Activated CD8-positive, alpha-beta T cell treated with anti-CD3 and anti-CD28 coated beads for 36 hours (primary cell): ENCODE results near the gene CPNE6. TPM values are rescaled to one million over a fixed set of nuclear protein-coding genes. Genes with fewer than 3 reads are reported as not detected.

ENCODE experiments used
- ATAC-seq: fragments of 200-7000 bp; cut with Tn5 transposase; one replicate; pipeline ENCODE4 v1.10.0; 2021; ENCODE audit warnings: mild to moderate bottlenecking, moderate library complexity
- CTCF ChIA-PET: fragments of 350-600 bp; sonication (Branson Sonifier 250); formaldehyde crosslinking; loops from one replicate; lab custom pipeline; 2021; ENCODE audit warnings: antibody characterized with exemption; lab: Charles Lee
- POLR2A ChIA-PET: fragments of 350-600 bp; sonication (Branson Sonifier 250); formaldehyde crosslinking; loops from one replicate; lab custom pipeline; 2021; ENCODE audit warnings: antibody characterized with exemption; lab: Charles Lee
- DNase-seq: peaks from one replicate; pipeline ENCODE4 v3.0.0-alpha.2; 2020
- H3K27ac Mint-ChIP-seq: one replicate; pipeline ENCODE4 v1.8.0; 2021; ENCODE audit warnings: mild to moderate bottlenecking, mixed read lengths
- H3K27me3 Mint-ChIP-seq: one replicate; pipeline ENCODE4 v1.8.0; 2021; ENCODE audit warnings: mixed read lengths
- H3K36me3 Mint-ChIP-seq: one replicate; pipeline ENCODE4 v1.8.0; 2021; ENCODE audit warnings: low read depth, mixed read lengths
- H3K4me1 Mint-ChIP-seq: one replicate; pipeline ENCODE4 v1.8.0; 2021; ENCODE audit warnings: low read depth, mixed read lengths
- H3K4me3 Mint-ChIP-seq: one replicate; pipeline ENCODE4 v1.8.0; 2021; ENCODE audit warnings: mild to moderate bottlenecking, moderate library complexity, mixed read lengths
- H3K9me3 Mint-ChIP-seq: one replicate; pipeline ENCODE4 v1.8.0; 2021; ENCODE audit warnings: mixed read lengths
- intact Hi-C: fragments of 100-400 bp; cut with micrococcal nuclease; formaldehyde crosslinking; loops from one replicate; pipeline ENCODE4 v1.10.0; 2022
- total RNA-seq, 2 experiments: library from RNA; stranded (reverse); gene quantifications; one replicate each; pipeline ENCODE4 v1.2.3, GENCODE V29; 2021
- TF ChIP-seq, protein P1 (sequence below): fragments of 200-600 bp; IDR thresholded peaks from one replicate; pipeline ENCODE4 v1.8.0; 2022; ENCODE audit warnings: antibody characterized with exemption, mild to moderate bottlenecking

The CPNE6 gene
- total RNA-seq, 2 experiments from 2014 or later = not detected

DNA sequence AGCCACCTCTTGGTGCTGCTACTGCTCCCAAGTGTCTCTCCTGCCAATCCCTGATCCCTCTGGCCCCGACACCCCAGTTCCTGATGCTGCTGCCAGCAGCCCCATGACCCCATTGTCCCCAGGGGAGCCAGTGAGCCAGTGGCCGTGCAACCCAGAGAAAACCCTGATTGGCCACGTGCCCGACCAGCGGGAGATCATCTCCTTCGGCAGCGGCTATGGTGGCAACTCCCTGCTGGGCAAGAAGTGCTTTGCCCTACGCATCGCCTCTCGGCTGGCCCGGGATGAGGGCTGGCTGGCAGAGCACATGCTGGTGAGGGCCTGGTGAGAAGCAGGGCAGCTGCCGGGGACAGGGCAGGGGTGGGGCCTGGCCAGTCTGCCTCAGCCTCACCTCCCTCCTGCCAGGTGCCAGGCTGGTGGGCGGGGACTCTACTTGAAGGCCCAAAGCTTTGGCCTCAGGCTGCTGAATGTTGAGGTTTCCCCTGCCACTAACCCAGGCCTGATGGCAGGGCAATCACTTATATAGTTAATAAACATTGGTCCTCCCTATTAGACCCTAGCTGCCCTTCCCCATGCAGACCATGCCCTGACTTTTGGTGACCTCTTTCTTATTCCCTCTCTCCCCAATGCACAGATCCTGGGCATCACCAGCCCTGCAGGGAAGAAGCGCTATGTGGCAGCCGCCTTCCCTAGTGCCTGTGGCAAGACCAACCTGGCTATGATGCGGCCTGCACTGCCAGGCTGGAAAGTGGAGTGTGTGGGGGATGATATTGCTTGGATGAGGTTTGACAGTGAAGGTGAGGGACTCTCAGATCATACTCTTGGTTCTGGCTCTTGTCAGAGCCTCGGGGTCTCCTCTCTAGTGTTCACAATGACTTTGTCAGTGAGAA is 27.8 kb downstream of the CPNE6 start:
- TF ChIP-seq, protein P1, sequence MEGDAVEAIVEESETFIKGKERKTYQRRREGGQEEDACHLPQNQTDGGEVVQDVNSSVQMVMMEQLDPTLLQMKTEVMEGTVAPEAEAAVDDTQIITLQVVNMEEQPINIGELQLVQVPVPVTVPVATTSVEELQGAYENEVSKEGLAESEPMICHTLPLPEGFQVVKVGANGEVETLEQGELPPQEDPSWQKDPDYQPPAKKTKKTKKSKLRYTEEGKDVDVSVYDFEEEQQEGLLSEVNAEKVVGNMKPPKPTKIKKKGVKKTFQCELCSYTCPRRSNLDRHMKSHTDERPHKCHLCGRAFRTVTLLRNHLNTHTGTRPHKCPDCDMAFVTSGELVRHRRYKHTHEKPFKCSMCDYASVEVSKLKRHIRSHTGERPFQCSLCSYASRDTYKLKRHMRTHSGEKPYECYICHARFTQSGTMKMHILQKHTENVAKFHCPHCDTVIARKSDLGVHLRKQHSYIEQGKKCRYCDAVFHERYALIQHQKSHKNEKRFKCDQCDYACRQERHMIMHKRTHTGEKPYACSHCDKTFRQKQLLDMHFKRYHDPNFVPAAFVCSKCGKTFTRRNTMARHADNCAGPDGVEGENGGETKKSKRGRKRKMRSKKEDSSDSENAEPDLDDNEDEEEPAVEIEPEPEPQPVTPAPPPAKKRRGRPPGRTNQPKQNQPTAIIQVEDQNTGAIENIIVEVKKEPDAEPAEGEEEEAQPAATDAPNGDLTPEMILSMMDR = no peak
- intact Hi-C loops = no loop called here
- POLR2A ChIA-PET = interaction anchor here (8.3 kb wide), 1 partner anchor 7 kb away, joined by 80 read pairs; no protein-coding TSS in a partner anchor
- Mint-ChIP-seq H3K4me1 (peaks cover 12% of the 10 kb centered on the region), H3K9me3 (no peaks in the 10 kb centered on the region), H3K27me3 (no peaks in the 10 kb centered on the region), H3K27ac (no peak overlapping the region), H3K36me3 (peaks cover 70% of the 10 kb centered on the region), H3K4me3 (no peak overlapping the region)
- ATAC-seq = no peak
- no peak for DNase-seq
- CTCF ChIA-PET = interaction anchor here (1.8 to 10.4 kb wide), 2 partner anchors 7 to 8 kb away, joined by 6 to 218 read pairs; no protein-coding TSS in a partner anchor

DNA sequence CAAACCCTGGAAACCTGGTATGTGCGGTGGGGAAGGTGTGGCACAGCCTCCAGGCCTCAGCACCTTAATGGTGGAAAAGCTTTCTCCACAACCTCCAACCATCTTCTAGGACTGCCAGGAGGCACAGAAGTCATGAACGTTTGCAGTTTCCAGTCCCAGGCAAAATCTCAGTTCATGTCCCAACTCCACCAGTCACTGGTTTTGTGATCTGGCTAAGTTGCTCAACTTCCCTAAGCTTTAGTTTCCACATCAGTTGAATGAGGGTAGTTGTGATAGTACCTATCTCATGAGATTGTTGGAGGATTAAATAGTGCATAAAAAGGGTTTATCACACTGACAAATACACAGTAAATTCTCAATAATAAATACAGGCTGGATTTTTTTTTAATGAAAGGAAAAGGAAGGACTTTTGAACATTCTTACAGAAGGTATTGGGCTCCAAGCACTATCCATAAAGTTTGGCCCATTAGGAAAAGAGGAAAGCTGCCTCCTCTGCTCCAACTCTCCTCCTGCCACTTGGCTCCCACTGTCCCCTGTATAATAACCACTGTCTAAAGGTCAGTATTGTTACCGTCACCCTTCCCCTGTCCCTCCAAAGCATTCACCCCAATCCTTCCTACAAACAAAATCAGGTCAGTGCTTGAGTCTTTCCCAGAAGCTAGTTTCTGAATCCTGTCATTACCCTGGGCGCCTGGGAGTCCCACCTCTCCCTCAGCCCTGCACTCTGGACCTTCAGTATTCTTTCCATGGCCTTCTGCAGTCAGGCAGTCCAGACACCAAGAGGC is 29.0 kb downstream of the CPNE6 start:
- Mint-ChIP-seq H3K4me1 (peaks cover 12% of the 10 kb centered on the region), H3K4me3 (no peak overlapping the region), H3K27ac (no peak overlapping the region), H3K9me3 (no peaks in the 10 kb centered on the region), H3K27me3 (no peaks in the 10 kb centered on the region), H3K36me3 (peaks cover 72% of the 10 kb centered on the region)
- intact Hi-C loops = no loop called here
- DNase-seq (no peak), ATAC-seq (no peak)
- CTCF ChIA-PET = interaction anchor here (0.7 to 10.8 kb wide), 4 partner anchors 6 to 43 kb away, joined by 4 to 218 read pairs (median 6); partner anchors contain the start of gene PCK2
- POLR2A ChIA-PET = interaction anchor here (0.6 to 1.1 kb wide), 3 partner anchors 13 to 20 kb away, joined by 4 read pairs; no protein-coding TSS in a partner anchor
- TF ChIP-seq, protein P1 = no peak

DNA sequence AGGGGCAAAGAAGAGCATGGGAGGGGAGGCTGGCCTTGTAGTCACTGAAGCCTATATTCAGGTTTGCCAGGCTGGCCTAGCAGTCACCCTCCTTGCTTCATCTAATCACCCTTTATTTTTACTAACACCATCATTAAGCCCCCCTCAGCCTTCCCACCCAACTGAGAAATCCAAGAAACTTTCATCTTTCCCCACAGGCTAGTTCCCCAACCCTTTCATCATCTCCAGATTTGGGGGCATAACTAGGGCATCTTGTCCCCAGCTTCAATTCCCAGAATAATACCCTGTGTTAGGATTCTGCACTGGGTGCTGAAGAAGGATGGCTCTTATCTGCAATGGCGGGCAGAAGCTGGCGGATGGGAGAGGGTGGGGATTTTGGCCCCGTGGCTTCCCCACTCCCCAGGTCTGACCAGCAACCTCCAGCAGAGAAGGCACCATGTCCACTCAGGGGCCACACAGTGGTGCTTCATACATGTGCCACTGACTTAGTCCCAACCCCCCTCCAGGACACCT is 29.7 kb downstream of the CPNE6 start:
- Mint-ChIP-seq H3K9me3 (no peaks in the 10 kb centered on the region), H3K27me3 (no peaks in the 10 kb centered on the region), H3K4me1 (peaks cover 11% of the 10 kb centered on the region), H3K36me3 (peaks cover 67% of the 10 kb centered on the region), H3K27ac (no peak overlapping the region), H3K4me3 (no peak overlapping the region)
- ChIA-PET CTCF (interaction anchor here (1.5 to 10.8 kb wide), 2 partner anchors 6 to 43 kb away, joined by 5 to 218 read pairs; partner anchors contain the start of gene PCK2), POLR2A (interaction anchor here (1.1 kb wide), 1 partner anchor 21 kb away, joined by 4 read pairs; no protein-coding TSS in a partner anchor)
- no peak for DNase-seq
- ATAC-seq = no peak
- TF ChIP-seq, protein P1 = no peak
- intact Hi-C loops = no loop called here

DNA sequence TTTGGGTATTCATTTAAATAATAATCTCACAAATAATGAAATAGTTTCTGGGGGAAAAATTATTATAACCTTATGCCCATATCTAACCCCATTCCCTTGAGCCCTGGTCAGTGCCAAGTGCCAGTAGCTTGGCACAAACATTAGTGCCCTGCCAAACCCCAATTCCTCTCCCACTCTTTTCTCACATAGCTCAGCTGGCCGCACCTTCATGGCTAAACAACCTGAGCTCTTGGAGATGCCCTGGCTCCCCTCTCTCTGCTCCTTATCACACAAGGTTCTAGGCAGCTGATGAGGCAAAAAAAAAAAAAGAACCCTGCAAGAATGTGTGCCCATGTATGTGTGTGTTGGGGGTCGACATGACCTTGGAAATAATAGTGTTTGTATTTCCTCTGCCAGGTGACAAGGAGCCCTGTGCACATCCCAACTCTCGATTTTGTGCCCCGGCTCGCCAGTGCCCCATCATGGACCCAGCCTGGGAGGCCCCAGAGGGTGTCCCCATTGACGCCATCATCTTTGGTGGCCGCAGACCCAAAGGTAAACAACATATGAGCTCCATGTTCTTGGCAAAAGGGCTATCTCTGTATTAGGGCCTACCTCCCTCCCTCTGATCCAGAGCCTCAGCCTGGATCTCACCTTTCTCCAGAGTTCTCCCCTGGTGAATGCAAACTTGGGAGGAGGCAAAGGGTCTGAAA is 31.1 kb downstream of the CPNE6 start:
- no peaks in the 10 kb centered on the region for H3K27me3 Mint-ChIP-seq
- POLR2A ChIA-PET = interaction anchor here (0.9 to 9.1 kb wide), 3 partner anchors 7 to 15 kb away, joined by 3 to 80 read pairs (median 5); partner anchors contain the start of genes DCAF11, NRL and PCK2
- H3K27ac Mint-ChIP-seq = no peak overlapping the region
- H3K4me1 Mint-ChIP-seq = peaks cover 6% of the 10 kb centered on the region
- no peak overlapping the region for H3K4me3 Mint-ChIP-seq
- TF ChIP-seq, protein P1 = no peak
- peaks cover 58% of the 10 kb centered on the region for H3K36me3 Mint-ChIP-seq
- DNase-seq (no peak), ATAC-seq (no peak)
- CTCF ChIA-PET = interaction anchor here (1.0 to 10.8 kb wide), 3 partner anchors 8 to 44 kb away, joined by 3 to 218 read pairs (median 9); partner anchors contain the start of genes DCAF11, NRL and PCK2
- no peaks in the 10 kb centered on the region for H3K9me3 Mint-ChIP-seq
- intact Hi-C loops = no loop called here
